ENCODE data around the gene C16orf92. TPM values are rescaled to one million over a fixed set of nuclear protein-coding genes. Genes with fewer than 3 reads are reported as not detected.

C16orf92 gene
- total RNA-seq, 1 experiment from 2014 or later = not detected

- intact Hi-C loops (cut with micrococcal nuclease; ENCODE audit: unreplicated experiment) (no loop called here), in situ Hi-C loops (cut with HindIII; ENCODE audit: low pct_unique_long_range_greater_than_20kb, low sequenced_read_pairs) (no loop called here)
- peak overlapping the region; percentile 77 for H3K27ac ChIP-seq (ENCODE audit: low read length)
- peaks cover 40% of the 10 kb centered on the region for H3K4me1 ChIP-seq (ENCODE audit: control insufficient read depth, insufficient read depth, low read length)
- TF ChIP-seq SIN3A (IDR thresholded peaks at IDR 0.05; ENCODE audit: borderline replicate concordance, insufficient read depth, low read depth, low read length) (no peak), CTCF (IDR thresholded peaks at IDR 0.05) (no peak), POLR2AphosphoS5 (IDR thresholded peaks at IDR 0.05; ENCODE audit: low read depth, low read length) (no peak), REST (IDR thresholded peaks at IDR 0.05; ENCODE audit: insufficient read depth in 1 of 2, low read depth in 2 of 2, low read length in 1 of 2) (no peak), TCF7L2 (IDR thresholded peaks at IDR 0.05; ENCODE audit: low read depth, low read length) (no peak)
- H3K36me3 ChIP-seq (ENCODE audit: control insufficient read depth, insufficient read depth, low read length) = peaks cover 35% of the 10 kb centered on the region
- H3K27me3 ChIP-seq (ENCODE audit: control insufficient read depth, insufficient read depth, low read length) = no peaks in the 10 kb centered on the region
- H3K4me3 ChIP-seq (ENCODE audit: low read depth in 2 of 2, low read length in 2 of 2) = peak overlapping the region; percentile 90 to 92
- no peaks in the 10 kb centered on the region for H3K9me3 ChIP-seq (ENCODE audit: control insufficient read depth, insufficient read depth, low read depth, low read length)
- DNase-seq (ENCODE audit: low read depth, low spot score) (no peak), ATAC-seq (no peak)
- no TSS peak for BruUV-seq (replicated peaks)
- CTCF ChIA-PET = no interaction called here
- POLR2A ChIA-PET = no interaction called here
Measured at GRCh38 chr16:30068333-30068732, 45.3 kb downstream of the C16orf92 start.

GRCh38 chr16:30068750-30069610, 46.0 kb downstream of the C16orf92 start:
- Histone ChIP-seq H3K9me3 (ENCODE audit: control insufficient read depth, insufficient read depth, low read depth, low read length) (no peaks in the 10 kb centered on the region), H3K4me3 (ENCODE audit: low read depth in 2 of 2, low read length in 2 of 2) (peak overlapping the region; percentile 1 to 92; a peak in 3 of 4 replicates), H3K27ac (ENCODE audit: low read length) (peak overlapping the region; percentile 77), H3K36me3 (ENCODE audit: control insufficient read depth, insufficient read depth, low read length) (peaks cover 35% of the 10 kb centered on the region), H3K4me1 (ENCODE audit: control insufficient read depth, insufficient read depth, low read length) (peaks cover 33% of the 10 kb centered on the region), H3K27me3 (ENCODE audit: control insufficient read depth, insufficient read depth, low read length) (no peaks in the 10 kb centered on the region)
- TF ChIP-seq POLR2AphosphoS5 (IDR thresholded peaks at IDR 0.05; ENCODE audit: low read depth, low read length) (no peak; the same call in 1 of the 2 replicates), SIN3A (IDR thresholded peaks at IDR 0.05; ENCODE audit: borderline replicate concordance, insufficient read depth, low read depth, low read length) (0 out of 2 replicates have a peak, but pooled peaks have one; percentile 15), TCF7L2 (IDR thresholded peaks at IDR 0.05; ENCODE audit: low read depth, low read length) (no peak), REST (IDR thresholded peaks at IDR 0.05; ENCODE audit: insufficient read depth in 1 of 2, low read depth in 2 of 2, low read length in 1 of 2) (no peak), CTCF (IDR thresholded peaks at IDR 0.05) (peak; percentile 72)
- CTCF ChIA-PET = no interaction called here
- in situ Hi-C loops (cut with HindIII; ENCODE audit: low pct_unique_long_range_greater_than_20kb, low sequenced_read_pairs) = no loop called here
- no peak for ATAC-seq
- POLR2A ChIA-PET = no interaction called here
- intact Hi-C loops (cut with micrococcal nuclease; ENCODE audit: unreplicated experiment) = no loop called here
- no TSS peak for BruUV-seq (replicated peaks)
- no peak for DNase-seq (ENCODE audit: low read depth, low spot score)
